ENCODE data around the gene KPNA6. TPM values are rescaled to one million over a fixed set of nuclear protein-coding genes. Genes with fewer than 3 reads are reported as not detected.

Gene KPNA6
- total RNA-seq, 2 donors from 2014 or later: 61.8 to 77.1 TPM

DNA sequence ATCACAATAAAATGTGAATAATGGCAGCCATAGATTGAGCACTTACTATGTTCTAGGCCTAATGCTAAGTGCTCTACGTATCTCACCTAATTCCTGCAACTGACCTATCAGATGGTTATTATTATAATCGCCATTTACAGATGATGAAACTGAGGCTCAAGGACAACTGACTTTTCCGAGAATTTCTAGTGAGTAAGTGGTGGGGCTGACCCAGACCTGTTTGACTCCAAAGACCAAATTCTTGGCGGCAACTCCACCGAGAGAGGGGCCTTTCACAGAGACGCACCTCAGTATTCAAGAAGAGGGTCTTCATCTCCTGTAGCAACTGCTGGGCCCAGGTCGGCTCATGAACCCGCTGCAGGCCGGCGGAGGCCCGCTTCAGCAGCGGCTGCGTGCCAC is 113.7 kb downstream of the KPNA6 start:
- H3K27me3 Mint-ChIP-seq: no peaks in the 10 kb centered on the region
- no peak for ATAC-seq (replicated peaks)
- peaks cover 16% of the 10 kb centered on the region for H3K4me1 Mint-ChIP-seq
- peak overlapping the region; percentile 92 for H3K4me3 Mint-ChIP-seq
- peaks cover 53% of the 10 kb centered on the region for H3K36me3 Mint-ChIP-seq (ENCODE audit: low read depth)
- H3K9me3 Mint-ChIP-seq: no peaks in the 10 kb centered on the region
- peak overlapping the region; percentile 97 for H3K27ac Mint-ChIP-seq

DNA sequence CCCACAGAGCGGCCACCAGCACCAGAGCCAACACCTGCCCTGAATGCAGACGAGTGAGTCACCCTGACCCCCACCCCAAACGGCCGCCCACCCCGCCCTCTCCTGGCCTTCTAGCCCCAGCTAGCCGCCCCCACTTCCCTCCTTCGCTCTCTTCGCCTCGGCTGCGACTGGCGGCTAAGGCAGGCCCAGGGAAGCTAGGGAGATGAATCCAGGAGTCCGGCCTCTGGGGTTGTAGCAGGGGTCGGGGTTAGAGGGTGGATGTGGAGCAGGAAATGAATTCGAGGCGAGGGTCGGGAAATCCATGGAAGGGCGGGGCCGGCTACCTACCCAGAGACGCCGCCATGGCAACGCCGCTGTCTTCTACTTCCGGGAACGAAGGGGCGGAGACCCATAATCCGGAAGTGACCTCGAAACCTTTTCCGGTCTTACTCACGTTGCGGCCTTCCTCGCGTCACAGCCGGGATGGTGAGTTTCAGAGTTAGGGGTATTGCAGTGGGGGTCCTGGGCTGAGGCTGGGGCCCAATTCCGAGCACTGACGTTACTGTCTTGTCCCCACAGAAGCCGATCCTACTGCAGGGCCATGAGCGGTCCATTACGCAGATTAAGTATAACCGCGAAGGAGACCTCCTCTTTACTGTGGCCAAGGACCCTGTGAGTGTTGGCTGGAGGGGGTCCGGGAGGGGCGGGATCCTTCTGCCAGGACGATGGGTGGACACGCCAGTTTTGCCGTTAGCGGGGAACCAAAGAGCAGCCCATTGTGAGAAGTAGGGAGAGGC is 114.3 kb downstream of the KPNA6 start, which contains the start of the genes EIF3I and TMEM234:
EIF3I (plus strand) TSS at position 428 of the 776 bp plus-strand sequence; CDS start at position 463, 35 bp downstream.
TMEM234 (minus strand) TSS at position 374 of the 776 bp plus-strand sequence; CDS start at position 343, 31 bp downstream.
- peak within 1 kb of the TSS; percentile 97 for H3K27ac Mint-ChIP-seq
- H3K4me1 Mint-ChIP-seq: peaks cover 16% of the 10 kb centered on the region
- no peaks in the 10 kb centered on the region for H3K27me3 Mint-ChIP-seq
- peak; percentile 99 for ATAC-seq (replicated peaks)
- no peaks in the 10 kb centered on the region for H3K9me3 Mint-ChIP-seq
- peak within 1 kb of the TSS; percentile 92 for H3K4me3 Mint-ChIP-seq
- H3K36me3 Mint-ChIP-seq (ENCODE audit: low read depth): peaks cover 58% of the 10 kb centered on the region

DNA sequence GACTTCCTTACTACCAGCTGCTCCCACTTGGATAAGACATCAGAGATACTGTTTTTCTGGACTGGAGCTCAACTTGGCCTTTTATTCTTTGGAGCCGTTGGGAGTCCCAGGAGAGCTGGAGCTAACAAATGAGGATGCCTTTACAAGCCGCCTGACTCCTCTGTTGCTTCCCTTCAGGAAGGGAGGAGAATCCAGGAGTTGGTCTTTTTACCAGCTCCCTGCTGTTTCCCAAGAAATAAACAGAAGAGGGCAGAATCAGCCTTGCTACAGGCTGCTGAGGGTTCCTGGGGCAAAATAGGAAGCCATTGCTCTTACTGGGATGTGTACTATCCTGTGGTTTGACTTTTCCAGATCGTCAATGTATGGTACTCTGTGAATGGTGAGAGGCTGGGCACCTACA is 115.8 kb downstream of the KPNA6 start:
- Mint-ChIP-seq H3K4me1 (peaks cover 23% of the 10 kb centered on the region), H3K9me3 (no peaks in the 10 kb centered on the region), H3K27me3 (no peaks in the 10 kb centered on the region), H3K27ac (peak overlapping the region; percentile 97), H3K36me3 (ENCODE audit: low read depth) (peaks cover 67% of the 10 kb centered on the region), H3K4me3 (peak overlapping the region; percentile 92)
- ATAC-seq (replicated peaks): no peak

DNA sequence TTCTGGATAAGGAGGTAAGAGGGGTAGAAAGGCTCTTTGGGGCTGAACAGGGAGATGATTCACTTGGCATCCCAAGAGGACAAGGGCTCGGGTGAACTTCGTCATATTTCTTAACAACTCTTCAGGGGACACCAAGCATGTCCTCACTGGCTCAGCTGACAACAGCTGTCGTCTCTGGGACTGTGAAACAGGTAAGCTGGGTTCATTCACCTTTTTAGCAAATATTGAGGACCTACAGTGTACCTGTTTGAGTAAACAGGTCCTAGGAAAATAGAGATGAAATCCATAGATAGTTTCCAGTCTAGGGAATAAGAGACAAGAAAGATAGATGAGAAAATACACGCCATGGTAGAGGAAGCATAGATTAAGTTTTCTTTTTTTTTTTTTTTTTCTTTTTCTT is 116.4 kb downstream of the KPNA6 start:
- Mint-ChIP-seq H3K27ac (peak overlapping the region; percentile 97), H3K36me3 (ENCODE audit: low read depth) (peaks cover 73% of the 10 kb centered on the region), H3K27me3 (no peaks in the 10 kb centered on the region), H3K4me3 (peak overlapping the region; percentile 92), H3K9me3 (no peaks in the 10 kb centered on the region), H3K4me1 (peaks cover 23% of the 10 kb centered on the region)
- ATAC-seq (replicated peaks): no peak

Other genes with a start within 250 kb of the KPNA6 start
- gene PTP4A2, start 169.7 kb upstream of the KPNA6 start, total RNA-seq: 100 to 1,000 TPM; 285 to 351 TPM
- gene KHDRBS1, start 94.2 kb upstream of the KPNA6 start, total RNA-seq: 100 to 1,000 TPM; 140 to 177 TPM
- gene TMEM39B, start 35.1 kb upstream of the KPNA6 start, total RNA-seq: 10 to 100 TPM; 26.2 to 34.4 TPM
- gene TXLNA, start 71.6 kb downstream of the KPNA6 start, total RNA-seq: 100 to 1,000 TPM in 1 of 2 donors, 10 to 100 TPM in 1; 68.4 to 102 TPM
- gene CCDC28B, start 92.5 kb downstream of the KPNA6 start, total RNA-seq: 10 to 100 TPM in 1 of 2 donors, 1 to 10 TPM in 1; 7.0 to 14.3 TPM
- gene IQCC, start 97.6 kb downstream of the KPNA6 start, total RNA-seq: 1 to 10 TPM; 3.4 to 5.5 TPM
- under 1 TPM; 0.28 to 0.37 TPM for gene DCDC2B, start 101.0 kb downstream of the KPNA6 start, total RNA-seq
- 10 to 100 TPM; 11.4 to 12.9 TPM for gene TMEM234, start 114.3 kb downstream of the KPNA6 start, total RNA-seq
- gene EIF3I, start 114.4 kb downstream of the KPNA6 start, total RNA-seq: 100 to 1,000 TPM; 203 to 303 TPM
- 1 to 10 TPM in 1 of 2 donors, under 1 TPM in 1; 0.99 to 1.1 TPM for gene FAM167B, start 139.2 kb downstream of the KPNA6 start, total RNA-seq
- gene LCK, start 143.2 kb downstream of the KPNA6 start, total RNA-seq: 100 to 1,000 TPM; 228 to 323 TPM
- gene HDAC1, start 184.0 kb downstream of the KPNA6 start, total RNA-seq: 100 to 1,000 TPM; 171 to 199 TPM
- gene MARCKSL1, start 228.2 kb downstream of the KPNA6 start, total RNA-seq: 10 to 100 TPM in 1 of 2 donors, 1 to 10 TPM in 1; 7.2 to 15.9 TPM